HG03521 (cell line): ENCODE measurements around the gene COL26A1.
"Not testable (repeated sequence)": the region's sequence is repeated elsewhere in the genome, so short reads cannot be mapped to it uniquely, and the experiment has no call there.

Source experiments
- ATAC-seq: cut with Tn5 transposase; IDR thresholded peaks from one replicate; pipeline ENCODE4 v1.9.1; 2021; ENCODE audit warnings: mild to moderate bottlenecking, moderate library complexity; ENCODE audit not compliant: unreplicated experiment

Gene COL26A1

GRCh38 chr7:101400751-101401150 lies 38.1 kb downstream of the COL26A1 start:
- no peak for ATAC-seq

DNA sequence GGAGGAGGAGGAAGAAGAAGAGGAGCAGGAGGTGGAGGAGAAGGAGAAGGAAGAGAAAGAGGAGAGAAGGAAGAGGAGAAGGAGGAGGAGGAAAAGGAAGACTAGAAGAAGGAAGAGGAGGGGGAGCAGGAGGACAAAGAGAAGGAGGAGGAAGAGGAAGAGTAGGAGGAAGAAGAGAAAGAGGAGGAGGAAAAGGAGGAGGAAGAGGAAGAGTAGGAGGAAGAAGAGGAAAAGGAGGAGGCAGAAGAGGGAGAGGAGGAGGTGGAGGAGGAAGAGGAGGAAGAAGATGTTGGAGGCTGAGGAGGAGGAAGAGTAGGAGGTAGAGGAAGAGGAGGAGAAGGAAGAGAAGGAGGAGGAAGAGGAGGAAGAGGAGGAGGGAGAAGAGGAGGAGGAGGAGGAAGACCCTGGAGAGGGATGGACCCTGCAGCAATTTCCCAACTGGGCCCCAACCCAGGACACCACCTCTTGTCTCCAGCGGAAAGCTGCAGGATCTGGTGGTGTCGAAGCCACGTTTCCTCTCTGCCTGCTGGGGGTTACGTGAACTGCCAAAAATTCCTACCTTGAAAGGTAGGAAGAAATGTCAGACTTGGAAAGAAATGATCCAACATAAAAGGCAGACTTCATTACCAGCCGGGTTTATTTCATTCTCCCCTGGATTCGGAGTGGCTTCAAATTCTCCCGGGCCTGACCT lies 38.9 kb downstream of the COL26A1 start:
- no peak for ATAC-seq

DNA sequence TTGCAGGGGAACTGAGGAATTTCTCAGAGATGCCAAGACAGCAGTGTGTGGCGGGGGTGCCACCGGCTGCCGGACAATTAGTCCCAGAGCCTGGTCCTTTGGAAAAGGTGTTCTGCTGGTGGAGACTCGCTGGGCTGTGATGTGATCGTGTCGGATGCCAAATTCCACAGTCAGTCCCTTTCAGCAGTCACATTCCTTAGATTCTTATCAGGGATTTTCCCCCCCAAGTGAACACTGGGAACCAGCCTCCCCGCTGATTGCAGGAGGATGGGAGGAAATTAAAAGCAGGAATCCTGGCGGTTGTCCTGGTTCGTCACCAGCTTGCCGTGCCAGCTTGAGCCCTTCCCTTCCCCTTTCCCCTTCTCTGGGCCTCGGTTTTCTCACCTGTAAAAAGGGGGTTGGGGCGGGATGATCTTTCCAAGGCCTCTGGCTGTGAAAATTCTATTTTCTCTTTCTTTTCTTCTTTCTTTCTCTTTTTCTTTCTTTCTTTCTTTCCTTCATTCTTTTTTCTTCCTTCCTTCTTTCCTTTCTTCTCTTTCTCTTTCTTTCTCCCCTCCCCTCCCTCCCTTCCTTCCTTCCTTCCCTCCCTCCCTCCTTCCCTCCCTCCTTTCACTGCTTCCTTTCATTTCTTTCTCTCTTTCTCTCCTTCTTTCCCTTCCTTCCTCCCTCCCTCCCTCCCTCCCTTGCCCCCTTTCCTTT lies 39.6 kb downstream of the COL26A1 start:
- no peak for ATAC-seq

- ATAC-seq, result no peak
Observed at GRCh38 chr7:101402835-101403234, 40.2 kb downstream of the COL26A1 start.

DNA sequence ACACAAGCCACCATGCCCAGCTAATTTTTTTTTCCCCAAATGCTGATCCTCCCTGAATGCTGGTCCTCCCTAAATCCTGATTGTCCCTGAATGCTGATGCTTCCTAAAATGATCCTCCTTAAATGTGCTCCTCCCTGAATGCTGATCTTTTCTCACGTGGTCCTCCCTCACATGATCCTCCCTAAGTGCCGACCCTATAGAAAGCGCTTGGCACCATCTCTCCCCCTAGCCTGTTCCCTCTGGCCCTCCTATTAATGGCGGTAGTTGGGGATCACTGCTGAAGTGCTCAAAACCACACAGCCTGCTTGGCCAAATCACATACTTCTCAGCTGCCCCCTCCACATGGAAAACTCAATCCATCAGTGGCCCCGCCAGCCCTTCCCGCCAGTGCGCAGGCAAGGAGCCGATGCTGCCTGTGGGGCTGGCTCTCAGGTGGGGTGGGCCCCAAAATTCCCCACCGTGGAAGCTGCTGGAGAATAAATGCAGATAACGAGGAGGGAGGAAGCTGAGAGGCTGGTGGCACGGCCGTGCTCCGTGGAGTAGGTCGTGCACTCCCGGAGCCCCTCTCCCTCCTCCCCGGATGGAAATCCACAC lies 42.9 kb downstream of the COL26A1 start:
- no peak for ATAC-seq

DNA sequence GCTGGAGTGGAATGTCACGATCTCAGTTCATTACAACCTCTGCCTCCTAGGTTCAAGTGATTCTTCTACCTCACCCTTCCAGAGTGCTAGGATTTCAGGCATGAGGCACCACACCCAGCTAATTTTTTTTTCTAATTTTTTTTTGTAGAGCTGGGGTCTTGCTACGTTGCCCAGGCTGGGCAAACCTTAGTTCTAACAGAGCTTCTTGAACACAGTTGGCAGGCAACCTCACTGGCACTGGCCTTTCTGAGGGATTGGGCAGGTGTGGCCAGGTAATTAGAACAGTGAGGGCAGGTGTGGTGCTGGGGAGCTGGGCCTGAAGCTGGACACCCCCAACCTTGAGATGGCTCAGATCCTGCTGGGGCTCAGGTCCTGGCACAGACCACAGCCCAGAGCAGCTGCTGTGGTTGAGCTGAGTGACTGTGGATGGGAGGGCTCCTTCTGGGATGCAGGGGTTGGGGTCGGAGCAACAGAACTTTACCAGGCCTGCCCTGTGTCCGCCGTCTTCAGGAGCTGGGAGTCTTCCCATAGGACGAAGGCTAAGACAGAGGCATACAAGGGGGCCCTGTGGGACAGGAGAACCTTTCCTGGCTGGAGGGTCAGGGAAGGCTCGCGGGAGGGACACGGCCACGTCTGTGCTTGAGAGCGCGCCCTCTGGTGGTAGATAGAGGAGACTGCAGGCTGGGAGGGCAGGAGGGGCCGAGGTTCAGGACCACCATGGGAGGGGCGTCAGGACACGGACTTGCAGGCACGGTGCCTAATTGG lies 48.2 kb downstream of the COL26A1 start:
- ATAC-seq, result no peak

DNA sequence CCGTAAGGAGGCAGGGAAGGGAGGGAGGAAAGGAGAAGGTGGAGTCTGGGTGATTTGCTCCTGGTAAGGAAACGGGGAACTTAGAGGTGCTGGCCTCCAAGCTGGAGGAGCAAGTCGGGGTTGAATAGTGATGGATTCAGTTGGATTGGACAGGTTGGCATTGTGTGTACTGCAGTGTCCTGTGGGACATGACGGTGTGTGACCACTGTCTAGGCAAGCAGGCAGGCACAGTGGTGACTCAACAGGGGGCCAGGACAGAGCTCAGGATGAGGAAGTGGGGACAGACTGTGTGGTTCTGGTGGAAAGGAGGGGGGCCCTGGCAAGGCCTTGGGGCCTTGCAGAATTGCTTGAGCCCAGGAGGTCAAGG lies 48.8 kb downstream of the COL26A1 start:
- no peak for ATAC-seq

- ATAC-seq, result no peak
Observed at GRCh38 chr7:101412976-101413375, 50.3 kb downstream of the COL26A1 start.

DNA sequence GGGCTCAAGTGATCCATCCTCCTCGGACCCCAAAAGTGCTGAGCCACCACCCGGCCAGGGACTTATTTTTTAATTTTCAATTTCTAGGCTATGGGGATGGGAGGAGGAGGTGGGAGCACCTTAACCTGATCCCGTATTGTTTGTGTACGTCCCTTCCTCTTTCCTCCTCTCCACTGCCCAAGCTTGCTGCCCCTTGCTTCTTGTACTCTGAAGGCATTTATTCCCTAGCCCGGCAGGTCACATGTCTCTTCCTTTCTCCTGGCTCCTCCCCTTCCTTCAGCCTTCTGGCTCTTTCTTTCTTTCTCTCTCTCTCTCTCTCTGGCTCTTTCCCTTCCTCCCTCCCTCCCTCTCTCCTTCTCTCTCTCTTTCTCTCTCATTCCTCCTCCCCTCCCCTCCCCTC lies 56.0 kb downstream of the COL26A1 start:
- ATAC-seq, result no peak

DNA sequence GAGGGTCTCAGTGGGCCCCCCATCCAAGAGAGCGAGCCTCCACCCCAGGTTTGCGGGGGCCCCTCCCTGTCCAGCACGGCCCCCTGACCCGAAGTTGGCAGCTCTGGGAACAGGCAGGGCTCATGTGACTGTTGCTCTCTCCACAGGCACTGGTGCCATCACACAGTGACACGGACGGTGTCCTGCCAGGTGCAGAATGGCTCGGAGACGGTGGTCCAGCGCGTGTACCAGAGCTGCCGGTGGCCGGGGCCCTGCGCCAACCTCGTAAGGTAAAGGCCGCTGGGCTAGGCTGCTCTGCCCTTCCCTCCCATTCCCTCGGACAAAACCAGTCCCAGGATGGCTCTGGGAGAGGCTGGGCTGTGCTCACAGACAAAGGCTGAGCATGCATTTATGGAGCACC lies 57.2 kb downstream of the COL26A1 start:
- no peak for ATAC-seq

DNA sequence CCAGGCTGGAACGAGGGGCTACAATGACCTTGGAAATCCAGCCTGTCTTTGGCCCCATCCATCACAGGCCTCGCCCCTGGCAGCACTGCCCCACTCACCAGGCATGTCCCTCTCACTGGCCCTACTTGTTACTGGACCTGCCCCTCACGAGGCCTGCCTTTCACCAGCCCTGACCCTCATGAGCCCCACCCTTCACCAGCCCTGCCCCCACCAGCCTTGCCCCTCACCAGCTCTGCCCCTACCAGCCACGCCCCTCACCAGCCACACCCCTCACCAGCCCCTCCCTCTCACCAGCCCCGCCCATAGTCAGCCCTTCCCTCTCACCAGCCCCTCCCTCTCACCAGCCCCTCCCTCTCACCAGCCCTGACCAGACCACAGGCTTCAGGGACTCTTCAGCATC lies 57.8 kb downstream of the COL26A1 start:
- ATAC-seq, result no peak

DNA sequence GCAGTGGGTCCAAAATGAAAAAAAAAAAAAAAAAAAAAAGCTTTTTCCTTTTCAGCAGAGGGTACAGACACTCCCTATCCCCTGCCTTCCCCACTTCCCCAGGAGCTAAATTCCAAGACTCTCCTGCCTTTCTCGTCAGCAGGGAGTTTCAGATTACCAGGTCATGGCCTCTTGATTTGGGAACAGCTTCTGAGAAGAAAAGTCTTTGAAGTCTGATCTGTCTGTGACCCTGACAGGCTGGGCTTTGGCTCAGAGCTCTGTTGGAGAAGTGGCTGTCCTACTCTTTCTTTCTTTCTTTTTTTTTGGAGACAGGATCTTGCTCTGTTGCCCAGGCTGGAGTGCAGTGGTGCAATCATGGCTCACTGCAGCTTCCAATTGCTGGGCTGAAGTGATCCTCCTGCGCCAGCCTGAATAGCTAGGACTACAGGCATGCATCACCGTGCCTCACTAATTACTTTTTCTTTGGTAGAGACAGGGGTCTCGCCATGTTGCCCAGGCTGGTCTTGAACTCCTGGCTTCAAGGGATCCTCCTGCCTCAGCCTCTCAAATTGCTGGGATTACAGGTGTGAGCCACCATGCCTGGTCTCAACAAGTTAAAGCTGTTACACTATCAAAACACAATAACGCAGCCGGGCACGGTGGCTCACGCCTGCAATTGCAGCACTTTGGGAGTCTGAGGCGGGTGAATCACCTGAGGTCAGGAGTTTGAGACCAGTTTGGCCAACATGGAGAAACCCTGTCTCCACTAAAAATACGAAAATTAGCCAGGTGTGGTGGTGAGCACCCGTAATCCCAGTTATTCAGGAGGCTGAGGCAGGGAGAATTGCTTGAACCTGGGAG lies 59.9 kb downstream of the COL26A1 start:
- no peak for ATAC-seq

DNA sequence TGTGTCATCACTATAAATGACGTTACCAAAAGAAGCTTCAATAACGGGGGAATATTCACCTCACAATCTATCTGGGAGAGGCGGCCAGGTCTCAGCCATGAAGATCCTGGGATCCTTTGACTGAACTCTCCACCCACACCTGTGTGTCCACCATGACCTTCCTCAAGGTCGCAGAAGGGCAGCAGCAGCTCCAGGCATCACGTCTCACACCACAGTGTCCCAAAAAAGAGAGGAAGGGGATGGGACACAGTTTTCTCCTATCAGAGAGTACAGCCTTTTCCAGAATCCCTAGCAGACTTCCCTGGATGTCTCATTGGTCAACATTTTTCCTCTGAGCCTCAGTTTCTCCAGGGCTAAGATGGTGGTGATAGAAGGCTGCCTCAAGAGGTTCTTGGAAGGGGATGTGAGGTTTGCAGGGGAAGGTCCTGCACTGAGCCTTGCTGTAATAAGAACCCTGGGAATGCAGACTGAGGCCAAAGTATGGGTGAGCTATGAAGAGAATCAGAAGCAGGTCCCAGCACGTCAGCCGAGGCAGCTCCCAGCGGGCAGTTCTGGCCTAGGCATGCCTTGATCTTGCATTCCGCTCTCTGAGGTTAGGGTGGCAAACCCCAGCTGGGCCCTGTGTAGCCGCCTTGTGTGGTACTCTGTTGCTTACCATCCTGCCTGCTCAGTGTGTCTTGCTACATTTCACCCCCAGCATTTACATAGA lies 63.8 kb downstream of the COL26A1 start:
- no peak for ATAC-seq

GRCh38 chr7:101428093-101428866 lies 65.6 kb downstream of the COL26A1 start:
- no peak for ATAC-seq

DNA sequence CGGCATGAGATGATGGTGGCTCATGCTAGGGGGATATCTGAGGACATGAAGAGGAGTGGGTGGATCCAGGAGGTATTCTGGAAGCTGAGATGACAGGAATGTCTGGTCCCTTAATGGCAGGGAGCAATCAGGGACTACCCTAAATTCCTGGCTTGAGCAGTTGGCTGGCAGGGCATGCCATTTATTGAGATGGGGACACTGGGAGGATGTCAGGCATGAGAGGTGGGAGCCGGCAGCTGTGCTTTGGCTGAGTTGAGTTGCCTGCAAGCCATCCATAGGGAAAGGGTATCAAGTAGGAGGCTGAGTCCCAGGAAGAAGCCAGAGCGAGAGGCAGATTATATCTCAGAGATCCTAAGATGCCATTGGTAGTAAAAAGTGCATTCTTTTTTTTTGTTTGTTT lies 69.6 kb downstream of the COL26A1 start:
- no peak for ATAC-seq

DNA sequence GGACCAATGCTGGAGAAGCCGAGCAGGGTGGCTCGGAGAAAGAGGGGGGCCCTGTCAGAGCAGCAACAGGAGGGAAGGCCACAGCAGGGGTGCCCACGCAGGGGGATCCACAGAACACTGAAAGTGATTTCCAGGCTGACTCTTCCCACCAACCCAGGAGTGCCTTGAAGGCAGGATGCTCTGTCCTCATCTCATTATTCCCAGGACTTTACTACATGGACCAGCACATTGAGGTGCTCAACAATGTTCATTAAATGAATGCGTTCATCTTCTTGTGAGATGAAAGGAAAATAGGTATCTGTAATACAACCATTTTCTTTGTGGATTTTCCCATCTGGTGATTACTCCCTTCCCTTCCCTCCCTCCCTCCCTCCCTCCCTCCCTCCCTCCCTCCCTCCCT lies 71.0 kb downstream of the COL26A1 start:
- ATAC-seq, result no peak

GRCh38 chr7:101434155-101434554 lies 71.5 kb downstream of the COL26A1 start:
- not testable (repeated sequence) for ATAC-seq

- ATAC-seq, result no peak
Observed at GRCh38 chr7:101435461-101436220, 73.0 kb downstream of the COL26A1 start.
